Muscle of back (tissue), 11 donors: ENCODE data around the gene RBPMS2. TPM values are rescaled to one million over a fixed set of nuclear protein-coding genes. Genes with fewer than 3 reads are reported as not detected.
A peak's percentile ranks its signal among the peaks of the same experiment; 100 is the strongest.

ENCODE experiments used
- DNase-seq, 3 donors: peaks; one replicate each; pipeline versions ENCODE4 v3.0.0 to v3.0.0-alpha.2; 2013
- polyA plus RNA-seq, 10 donors: library from polyadenylated mRNA; unstranded; fragments of 120-200 nt; gene quantifications; one replicate each; pipeline ENCODE4 v1.2.1, GENCODE V29; 2013; ENCODE audit not compliant: insufficient read length in 10 of 10

The RBPMS2 gene
- polyA plus RNA-seq, 10 donors, result 3.2 to 6.4 (median 5.0) TPM

GRCh38 chr15:64731012-64731804, 44.2 kb downstream of the RBPMS2 start:
- peak; percentile 55 to 87 (median 82) for DNase-seq

DNA sequence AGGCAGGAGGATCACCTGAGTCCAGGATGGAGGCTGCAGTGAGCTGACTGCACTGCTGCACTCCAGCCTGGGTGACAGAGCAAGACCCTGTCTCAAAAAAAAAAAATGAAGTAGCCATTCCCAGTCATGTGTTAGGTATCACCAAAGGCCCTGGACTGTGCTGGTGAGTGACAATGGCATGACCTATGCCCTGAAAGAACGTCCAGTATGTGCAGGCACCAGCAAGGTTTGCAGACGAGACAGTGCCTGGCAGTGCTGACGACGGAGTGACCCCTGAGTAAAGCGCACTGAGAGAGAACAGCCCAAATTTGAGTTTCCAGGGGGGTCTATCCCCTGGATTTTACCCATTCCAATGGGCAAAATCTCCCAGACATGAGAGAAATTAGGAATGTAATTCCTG, 45.2 kb downstream of the RBPMS2 start:
- DNase-seq, result no peak

DNA sequence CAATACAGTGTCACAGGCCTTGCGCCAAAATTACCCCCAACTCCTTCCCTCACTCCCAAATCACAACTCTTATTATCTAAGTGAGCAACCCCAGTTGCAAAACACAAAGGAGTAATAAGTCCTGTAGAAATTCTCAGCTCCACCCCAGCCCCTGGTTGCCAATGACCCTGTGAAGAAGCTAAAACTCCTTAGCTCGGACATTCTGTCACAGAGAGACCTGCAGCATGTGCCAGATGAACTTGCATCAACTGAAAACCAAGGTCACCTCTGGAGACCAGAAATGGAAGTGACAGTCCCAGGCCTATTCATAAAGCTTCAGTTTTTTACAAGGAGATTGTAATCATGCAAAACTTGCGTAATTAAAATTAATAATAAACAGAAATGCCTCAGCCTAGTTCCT, 55.2 kb downstream of the RBPMS2 start:
- DNase-seq, result no peak

DNA sequence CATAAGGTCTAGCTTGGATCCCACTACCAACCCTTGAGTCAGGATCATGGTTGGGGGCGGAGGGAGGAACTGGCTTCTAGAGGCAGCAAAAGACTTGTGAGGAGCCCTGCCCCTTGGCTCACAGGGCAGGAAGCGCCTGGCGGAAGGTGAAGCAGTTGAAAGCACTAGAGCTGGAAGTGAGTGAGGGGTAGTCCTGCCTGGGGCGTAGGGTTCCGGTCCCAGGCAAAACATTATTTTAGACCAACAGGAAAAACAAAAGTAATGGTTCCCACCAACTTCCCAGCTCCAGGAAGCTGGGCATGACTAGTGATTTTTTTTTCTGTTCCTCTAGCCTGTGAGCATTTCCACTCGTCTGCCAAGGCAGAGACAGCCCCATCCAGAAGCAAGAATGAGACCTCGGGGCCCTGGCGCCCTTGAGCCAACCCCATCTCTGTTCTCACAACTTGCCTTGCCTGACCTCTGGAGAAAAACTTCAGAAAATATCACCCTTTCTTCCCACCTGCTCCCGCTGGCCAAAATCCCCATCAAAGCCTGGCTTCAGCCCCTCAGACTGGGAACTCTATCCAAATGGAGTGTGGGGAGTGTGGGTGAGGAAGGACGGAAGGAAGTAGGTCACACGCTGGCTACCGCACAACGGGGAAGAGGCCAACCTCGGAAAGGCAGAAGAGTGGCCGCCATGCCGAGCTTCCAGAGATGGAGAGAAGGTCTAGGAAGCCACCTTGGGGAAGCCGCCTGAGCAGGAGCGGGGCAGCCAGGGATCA, 57.5 kb downstream of the RBPMS2 start:
- DNase-seq, result no peak

DNA sequence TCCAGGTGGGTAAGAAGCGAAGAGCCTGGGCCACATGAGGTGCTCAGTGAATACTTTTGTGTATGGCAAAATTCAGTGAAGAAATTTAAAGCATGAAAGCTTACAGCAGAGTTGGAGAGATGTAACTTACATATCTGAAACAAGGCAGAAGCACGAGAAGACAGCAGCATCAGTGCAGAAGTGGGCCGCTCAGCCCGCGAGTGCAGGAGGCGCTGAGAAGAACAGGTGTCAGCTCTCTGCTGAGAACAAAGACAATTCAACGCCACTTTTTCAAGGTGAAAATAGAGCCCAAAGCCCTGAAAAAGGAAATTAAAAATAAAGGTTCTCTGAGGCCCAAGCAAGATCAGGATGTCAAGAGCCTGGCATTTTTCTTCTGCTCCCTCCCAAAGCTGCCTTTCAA, 58.3 kb downstream of the RBPMS2 start:
- DNase-seq, result no peak

DNA sequence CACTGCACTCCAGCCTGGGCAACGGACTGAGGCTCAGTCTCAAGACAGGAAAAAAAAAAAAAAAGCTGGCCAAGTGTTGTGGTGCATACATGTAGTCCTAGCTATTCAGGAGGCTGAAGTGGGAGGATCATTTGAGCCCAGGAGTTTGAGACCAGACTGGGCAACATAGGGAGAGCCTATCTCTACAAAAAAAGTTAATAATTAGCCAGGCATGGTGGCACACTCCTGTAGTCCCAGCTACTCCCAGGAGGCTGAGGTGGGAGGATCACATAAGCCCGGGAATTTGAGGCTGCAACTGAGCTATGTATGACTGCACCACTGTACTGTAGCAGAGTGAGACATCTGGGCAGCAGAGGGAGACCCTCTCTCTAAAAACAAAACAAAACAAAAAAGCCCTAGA, 58.9 kb downstream of the RBPMS2 start:
- no peak for DNase-seq

GRCh38 chr15:64713592-64713991, 61.8 kb downstream of the RBPMS2 start:
- DNase-seq, result no peak

GRCh38 chr15:64712353-64712752, 63.0 kb downstream of the RBPMS2 start:
- DNase-seq, result no peak

GRCh38 chr15:64710676-64711428, 64.5 kb downstream of the RBPMS2 start:
- DNase-seq, result no peak

GRCh38 chr15:64706011-64706911, 69.1 kb downstream of the RBPMS2 start:
- DNase-seq, result no peak

- DNase-seq, result no peak
Measured at GRCh38 chr15:64705006-64705405, 70.4 kb downstream of the RBPMS2 start.

GRCh38 chr15:64703632-64703959, 71.8 kb downstream of the RBPMS2 start:
- DNase-seq, result no peak

- DNase-seq, result peak; percentile 96 to 99 (median 97)
Measured at GRCh38 chr15:64702816-64703631, 72.4 kb downstream of the RBPMS2 start.

GRCh38 chr15:64701482-64702184, 73.8 kb downstream of the RBPMS2 start:
- DNase-seq, result no peak

- no peak for DNase-seq
Measured at GRCh38 chr15:64701051-64701450, 74.3 kb downstream of the RBPMS2 start.

DNA sequence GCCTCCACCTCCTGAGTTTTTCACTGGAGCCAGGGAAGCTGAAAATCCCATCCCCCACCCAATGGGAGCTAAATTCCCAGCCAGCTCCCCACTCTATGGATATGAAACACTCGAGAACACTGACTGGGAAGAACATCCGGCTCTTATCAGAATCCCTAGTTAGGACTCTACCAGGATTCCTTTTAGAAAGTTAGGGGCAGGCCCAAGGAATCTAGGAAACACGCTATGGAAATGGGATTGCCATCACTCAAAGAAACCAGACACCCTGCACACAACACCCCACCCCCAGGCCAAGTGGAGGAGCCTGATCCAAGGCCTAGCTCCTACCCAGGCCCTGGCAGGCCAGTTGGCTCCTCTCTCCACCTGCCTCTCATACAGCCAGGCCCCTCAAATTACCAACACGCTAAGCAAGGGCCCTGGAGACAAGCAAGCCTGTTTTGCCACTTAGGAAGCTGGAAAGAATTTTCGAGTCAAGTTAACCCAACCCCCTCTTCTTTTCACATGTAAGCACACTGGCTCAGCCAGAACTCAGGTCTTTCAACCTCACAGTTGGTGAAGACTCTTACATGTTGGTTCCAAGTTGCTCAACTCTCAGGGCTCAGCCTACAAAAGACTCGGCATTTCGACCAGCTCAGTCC, 75.5 kb downstream of the RBPMS2 start:
- DNase-seq, result peak; percentile 67 to 82 (median 72)

DNA sequence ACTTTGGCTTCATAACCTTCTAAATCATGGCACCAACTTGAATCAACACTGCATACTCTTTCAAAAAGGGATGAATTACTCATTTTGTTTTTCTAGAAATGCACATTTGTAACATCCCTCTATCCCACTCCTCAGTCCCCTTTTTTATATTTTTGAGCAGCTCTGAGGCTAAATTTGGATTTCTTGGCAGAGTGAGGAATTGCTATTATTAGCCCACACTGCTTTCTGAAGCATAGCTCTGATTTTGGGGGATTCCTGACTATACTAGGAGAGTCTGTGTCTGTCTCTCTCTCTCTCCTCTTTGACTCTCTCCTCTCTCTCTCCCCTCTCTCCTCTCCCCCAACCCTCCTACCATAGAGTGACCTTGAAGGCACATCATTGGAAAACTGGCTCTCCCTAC, 76.6 kb downstream of the RBPMS2 start:
- no peak for DNase-seq

GRCh38 chr15:64697911-64698369, 77.4 kb downstream of the RBPMS2 start:
- no peak for DNase-seq

DNA sequence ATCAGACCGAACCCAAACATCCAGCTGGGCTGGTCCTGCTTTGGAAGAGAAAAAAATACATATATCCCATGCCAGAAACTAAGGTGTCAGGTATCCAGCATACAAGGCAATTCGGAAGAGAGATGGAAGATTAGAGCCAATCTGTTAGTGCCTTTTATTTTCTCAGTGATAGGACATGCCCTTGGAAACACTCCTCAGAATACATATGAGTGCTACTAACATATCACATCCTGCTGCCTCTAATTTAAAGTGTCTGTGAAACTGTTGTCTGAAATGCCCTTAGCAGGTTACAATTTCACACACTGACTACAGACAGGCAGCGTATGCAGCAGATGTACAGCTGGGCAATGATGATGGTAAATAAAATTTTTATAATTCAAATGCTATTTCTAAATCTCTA, 78.9 kb downstream of the RBPMS2 start:
- no peak for DNase-seq
